ENCODE results near the gene SPATA19.

DNA sequence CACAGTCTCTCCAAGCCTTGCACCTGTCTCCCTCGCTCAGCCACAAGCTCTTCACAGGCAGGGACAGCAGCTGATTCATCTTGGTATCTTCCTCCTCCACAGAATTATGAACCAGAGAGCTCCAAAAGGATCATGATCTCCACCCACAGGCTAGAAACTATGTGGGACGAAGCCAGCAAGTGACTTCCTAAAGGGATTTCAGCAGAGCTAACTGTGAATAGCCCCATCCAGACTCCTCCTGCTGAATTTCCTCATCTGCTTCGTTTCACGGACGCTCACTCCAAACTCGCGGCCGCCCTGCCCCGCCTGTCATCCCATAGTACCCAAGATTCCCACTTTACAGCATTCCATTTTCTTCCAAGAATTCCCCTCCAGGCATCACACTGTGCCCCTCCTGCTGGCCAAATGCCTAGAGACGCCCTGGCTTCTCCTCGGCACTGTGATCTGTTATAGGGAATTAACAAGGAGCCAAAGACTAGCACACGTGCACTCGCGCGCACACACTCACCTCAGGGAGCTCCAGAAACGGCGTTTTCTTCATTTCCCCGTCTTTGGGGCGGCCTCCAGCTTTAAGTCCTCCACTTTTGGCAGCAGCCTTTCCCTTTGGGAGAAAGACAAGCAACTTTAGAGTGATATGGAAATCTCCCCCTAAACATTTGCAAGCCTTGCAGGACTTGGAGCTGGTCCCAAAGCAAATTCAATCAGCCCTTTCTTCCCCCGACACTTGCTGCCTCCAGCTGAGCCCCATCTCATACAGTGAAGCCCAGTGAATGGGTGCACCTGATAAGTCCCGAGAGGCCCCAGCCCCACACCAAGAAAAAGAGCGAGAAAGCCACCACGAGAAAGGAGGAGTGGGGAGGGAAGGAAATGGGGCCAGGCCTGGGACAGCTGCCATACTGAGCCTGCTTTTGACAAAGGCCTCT, 35.5 kb downstream of the SPATA19 start:
- TF ChIP-seq, protein P1, sequence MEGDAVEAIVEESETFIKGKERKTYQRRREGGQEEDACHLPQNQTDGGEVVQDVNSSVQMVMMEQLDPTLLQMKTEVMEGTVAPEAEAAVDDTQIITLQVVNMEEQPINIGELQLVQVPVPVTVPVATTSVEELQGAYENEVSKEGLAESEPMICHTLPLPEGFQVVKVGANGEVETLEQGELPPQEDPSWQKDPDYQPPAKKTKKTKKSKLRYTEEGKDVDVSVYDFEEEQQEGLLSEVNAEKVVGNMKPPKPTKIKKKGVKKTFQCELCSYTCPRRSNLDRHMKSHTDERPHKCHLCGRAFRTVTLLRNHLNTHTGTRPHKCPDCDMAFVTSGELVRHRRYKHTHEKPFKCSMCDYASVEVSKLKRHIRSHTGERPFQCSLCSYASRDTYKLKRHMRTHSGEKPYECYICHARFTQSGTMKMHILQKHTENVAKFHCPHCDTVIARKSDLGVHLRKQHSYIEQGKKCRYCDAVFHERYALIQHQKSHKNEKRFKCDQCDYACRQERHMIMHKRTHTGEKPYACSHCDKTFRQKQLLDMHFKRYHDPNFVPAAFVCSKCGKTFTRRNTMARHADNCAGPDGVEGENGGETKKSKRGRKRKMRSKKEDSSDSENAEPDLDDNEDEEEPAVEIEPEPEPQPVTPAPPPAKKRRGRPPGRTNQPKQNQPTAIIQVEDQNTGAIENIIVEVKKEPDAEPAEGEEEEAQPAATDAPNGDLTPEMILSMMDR (IDR thresholded peaks at IDR 0.05; ENCODE audit: low read depth, low read length, missing input control) = no peak
- TF ChIP-seq, protein P2, sequence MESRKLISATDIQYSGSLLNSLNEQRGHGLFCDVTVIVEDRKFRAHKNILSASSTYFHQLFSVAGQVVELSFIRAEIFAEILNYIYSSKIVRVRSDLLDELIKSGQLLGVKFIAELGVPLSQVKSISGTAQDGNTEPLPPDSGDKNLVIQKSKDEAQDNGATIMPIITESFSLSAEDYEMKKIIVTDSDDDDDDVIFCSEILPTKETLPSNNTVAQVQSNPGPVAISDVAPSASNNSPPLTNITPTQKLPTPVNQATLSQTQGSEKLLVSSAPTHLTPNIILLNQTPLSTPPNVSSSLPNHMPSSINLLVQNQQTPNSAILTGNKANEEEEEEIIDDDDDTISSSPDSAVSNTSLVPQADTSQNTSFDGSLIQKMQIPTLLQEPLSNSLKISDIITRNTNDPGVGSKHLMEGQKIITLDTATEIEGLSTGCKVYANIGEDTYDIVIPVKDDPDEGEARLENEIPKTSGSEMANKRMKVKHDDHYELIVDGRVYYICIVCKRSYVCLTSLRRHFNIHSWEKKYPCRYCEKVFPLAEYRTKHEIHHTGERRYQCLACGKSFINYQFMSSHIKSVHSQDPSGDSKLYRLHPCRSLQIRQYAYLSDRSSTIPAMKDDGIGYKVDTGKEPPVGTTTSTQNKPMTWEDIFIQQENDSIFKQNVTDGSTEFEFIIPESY (IDR thresholded peaks at IDR 0.05) = no peak

Measured in liver (tissue), 2 donors.